NCI-H146 (cell line): ENCODE data around the gene CFAP57.
A peak's percentile ranks its signal among the peaks of the same experiment; 100 is the strongest.
"Not testable (repeated sequence)": the region's sequence is repeated elsewhere in the genome, so short reads cannot be mapped to it uniquely, and the experiment has no call there.

Experiments
- DNase-seq: peaks from one replicate; lab custom pipeline; 2025; lab: John Stamatoyannopoulos, UW

The CFAP57 gene

GRCh38 chr1:43174873-43175272, 2.7 kb downstream of the CFAP57 start:
- DNase-seq: no peak

DNA sequence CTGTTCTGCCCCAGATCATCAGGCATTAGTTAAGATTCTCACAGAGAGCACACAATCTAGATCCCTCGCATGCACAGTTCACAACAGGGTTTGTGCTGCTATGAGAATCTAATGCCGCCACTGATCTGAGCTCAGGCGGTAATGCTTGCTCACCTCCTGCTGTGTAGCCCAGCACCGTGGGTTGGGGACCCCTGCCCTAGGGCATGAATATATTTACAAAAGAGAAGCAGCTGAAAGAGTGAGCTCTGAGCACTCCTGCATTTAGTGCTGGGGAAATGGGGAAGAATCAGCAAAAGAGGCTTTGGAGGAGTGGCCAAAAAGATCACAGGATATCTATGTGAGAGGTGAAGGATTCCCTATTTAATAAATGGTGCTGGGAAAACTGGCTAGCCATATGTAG, 5.6 kb downstream of the CFAP57 start:
- peak; percentile 35 for DNase-seq

DNA sequence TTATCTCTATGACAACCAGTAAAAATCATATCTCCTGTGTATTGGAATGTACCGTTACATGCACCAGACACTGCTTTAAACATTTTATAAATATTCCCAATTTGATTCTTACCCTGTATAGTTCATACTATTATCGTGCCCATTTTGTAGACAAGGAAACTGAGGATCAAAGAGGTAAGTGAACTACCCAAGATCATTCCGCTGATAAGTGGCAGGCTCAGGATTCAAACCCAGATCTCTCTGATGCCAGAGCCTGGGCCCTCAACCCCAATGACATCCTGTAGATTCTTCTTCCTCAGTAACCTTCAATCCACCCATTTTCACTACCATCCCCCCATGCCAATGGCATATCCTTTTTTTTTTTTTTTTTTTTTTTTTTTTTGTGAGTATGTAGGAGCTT, 12.3 kb downstream of the CFAP57 start:
- no peak for DNase-seq

- DNase-seq: no peak
Measured at GRCh38 chr1:43184995-43185394, 12.9 kb downstream of the CFAP57 start.

DNA sequence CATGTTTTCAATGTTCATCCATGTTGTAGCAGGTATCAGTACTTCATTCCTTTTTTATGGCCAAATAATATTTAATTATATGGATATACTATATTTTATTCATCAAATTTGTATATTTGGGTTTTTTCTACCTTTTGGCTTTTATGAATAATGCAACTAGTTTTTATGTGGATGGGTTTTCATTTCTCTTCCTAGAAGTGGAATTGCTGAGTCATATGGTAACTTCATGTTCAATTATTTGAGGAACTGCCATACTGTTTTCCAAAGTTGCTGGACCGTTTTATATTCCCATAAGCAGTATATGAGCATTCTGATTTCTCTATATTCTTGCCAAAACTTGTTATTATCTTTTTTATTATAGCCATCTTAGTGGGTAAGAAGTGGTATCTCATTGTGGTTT, 16.0 kb downstream of the CFAP57 start:
- no peak for DNase-seq

DNA sequence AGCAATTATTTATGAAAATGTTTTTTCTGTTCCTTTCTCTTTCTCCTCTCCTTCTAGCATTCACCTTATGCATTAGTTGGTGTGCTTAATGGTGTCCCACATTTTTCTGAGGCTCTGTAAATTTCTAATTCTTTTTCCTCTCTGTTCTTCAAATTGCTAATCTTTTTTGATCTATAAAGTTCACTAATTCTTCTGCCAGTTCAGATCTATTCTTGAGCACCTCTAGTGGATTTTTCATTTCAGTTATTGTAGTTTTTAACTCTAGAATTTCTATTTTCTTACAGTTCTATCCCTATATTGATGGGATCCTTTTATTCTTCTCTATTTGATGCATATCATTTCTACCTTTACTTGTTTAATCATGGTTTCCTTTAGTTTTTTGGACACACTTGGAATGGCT, 22.4 kb downstream of the CFAP57 start:
- no peak for DNase-seq

DNA sequence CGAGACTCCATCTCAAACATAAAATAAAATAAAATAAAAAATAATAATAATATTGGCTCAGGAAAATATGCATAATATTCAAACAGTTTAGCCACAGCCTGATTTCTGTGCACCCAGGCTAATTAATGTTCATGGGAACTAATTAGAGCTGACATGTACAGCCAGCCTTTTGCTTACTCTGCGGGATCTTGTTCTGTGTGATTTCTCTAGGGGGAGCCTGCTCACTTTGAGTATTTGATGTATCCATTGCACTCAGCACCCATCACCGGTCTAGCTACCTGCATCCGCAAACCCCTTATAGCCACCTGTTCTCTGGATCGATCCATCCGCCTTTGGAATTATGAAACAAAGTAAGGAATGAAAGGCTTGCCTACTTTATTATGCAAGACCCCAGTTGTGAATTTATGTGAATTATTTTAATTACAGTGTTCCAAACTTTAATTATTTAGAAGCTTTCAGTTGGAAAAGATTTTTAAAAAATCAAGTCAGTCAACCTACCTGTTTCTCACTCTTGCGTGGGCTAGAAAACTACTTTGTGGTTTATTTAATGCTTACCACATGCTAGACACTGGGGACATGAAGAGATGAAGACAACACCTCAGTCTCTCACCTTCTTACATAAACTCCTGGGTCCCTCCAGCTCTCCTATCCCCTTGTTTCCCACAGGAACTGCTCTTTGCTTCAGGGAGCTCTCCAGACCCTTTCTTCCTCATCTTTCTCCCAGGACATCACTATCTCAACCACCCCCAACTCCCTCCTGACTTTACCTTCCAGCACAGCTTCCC, 25.4 kb downstream of the CFAP57 start:
- peak; percentile 14 for DNase-seq

DNA sequence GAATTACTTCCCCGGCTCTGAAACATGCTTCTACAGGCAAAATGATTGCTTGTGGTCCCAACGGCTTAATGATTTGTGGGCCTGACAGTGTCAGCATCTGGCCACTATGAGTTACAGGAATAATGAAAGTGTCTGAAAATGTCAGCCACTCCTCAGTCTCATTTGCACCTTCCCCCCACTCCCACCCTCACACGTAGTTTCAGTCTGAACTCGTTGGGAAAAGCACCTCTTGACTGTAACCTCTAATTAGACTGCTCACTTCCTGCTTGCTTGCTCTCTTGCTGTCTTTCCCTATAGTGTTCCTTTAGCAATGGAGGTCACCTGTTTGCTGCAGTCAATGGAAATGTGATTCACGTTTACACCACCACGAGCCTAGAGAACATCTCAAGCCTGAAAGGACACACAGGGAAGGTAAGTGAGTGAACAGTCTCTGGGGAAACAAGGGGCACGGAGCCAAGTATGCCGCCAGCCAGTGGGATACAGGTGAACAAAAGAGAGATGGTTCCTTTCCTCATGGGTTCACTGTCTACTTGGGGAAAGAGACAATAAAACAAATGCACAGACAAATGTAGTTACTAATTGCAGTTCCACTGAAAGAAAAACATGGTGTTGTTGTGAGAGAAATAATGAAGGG, 27.1 kb downstream of the CFAP57 start:
- peak; percentile 9 for DNase-seq

DNA sequence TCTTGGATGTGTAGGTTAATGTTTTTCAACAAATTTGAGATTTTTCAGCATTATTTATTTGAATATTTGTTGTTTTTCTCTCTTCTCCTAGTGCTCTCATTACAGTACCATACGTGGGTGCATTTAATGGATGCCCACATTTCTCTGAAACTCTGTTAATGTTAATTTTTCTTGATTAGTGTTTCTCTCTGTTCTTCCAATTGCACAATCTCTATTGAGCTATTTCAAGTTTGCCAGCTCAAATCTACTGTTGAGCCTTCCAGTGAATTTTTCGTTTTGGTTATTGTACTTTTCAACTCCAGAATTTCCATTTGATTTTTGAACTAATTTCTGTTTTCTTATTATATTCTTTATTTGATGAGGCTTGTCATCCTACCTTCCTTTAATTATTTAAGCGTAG, 31.7 kb downstream of the CFAP57 start:
- no peak for DNase-seq

DNA sequence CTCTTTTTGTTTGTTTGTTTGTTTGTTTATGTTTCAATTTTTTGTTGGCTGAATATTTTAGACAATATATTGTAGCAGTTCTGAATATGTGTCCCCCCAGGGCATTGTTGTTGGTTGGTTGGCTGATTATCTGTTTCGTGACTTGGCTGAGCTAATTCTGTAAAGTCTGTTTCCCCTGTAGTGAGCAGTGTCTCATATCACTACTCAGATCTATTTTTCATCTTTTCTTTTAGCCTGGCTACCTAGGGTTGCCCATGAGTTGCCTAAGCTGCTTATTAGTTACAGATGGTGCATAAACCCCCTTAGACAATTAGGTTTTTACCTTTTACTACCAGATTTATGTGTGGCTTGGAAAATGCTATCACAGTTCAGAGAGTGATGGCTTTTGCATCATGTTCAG, 32.3 kb downstream of the CFAP57 start:
- no peak for DNase-seq

- no peak for DNase-seq
Measured at GRCh38 chr1:43205671-43206070, 33.5 kb downstream of the CFAP57 start.

- no peak for DNase-seq
Measured at GRCh38 chr1:43206600-43207228, 34.6 kb downstream of the CFAP57 start.

GRCh38 chr1:43207229-43207853, 35.2 kb downstream of the CFAP57 start:
- no peak for DNase-seq

DNA sequence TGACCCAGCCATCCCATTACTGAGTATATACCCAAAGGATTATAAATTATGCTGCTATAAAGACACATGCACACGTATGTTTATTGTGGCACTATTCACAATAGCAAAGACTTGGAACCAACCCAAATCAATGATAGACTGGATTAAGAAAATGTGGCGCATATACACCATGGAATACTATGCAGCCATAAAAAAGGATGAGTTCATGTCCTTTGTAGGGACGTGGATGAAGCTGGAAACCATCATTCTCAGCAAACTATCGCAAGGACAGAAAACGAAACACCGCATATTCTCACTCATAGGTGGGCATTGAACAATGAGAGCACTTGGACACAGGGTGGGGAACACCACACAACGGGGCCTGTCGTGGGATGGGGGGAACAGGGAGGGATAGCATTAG, 36.1 kb downstream of the CFAP57 start:
- not testable (repeated sequence) for DNase-seq

GRCh38 chr1:43214501-43215444, 42.6 kb downstream of the CFAP57 start:
- DNase-seq: no peak

- no peak for DNase-seq
Measured at GRCh38 chr1:43217747-43218146, 45.6 kb downstream of the CFAP57 start.

GRCh38 chr1:43220905-43221778, 49.0 kb downstream of the CFAP57 start:
- no peak for DNase-seq

GRCh38 chr1:43221797-43222196, 49.7 kb downstream of the CFAP57 start:
- no peak for DNase-seq

DNA sequence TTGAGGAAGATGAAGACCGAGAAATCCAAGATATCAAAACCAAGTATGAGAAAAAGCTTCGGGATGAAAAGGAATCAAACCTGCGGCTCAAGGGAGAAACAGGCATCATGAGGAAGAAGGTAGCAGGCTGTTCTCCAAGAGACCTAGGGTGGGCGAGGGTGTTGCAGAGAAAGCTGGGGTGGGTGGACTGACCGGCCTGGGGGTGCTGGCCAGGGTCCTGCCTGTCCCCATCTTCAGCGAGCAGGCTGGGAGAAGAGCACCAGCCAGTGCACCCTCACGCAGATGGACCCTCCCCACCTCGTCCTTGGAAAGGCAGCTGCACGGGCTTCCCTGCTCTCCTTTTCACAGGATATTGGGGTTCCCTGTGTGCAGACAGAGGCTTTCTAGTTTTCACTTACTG, 50.7 kb downstream of the CFAP57 start:
- DNase-seq: no peak

DNA sequence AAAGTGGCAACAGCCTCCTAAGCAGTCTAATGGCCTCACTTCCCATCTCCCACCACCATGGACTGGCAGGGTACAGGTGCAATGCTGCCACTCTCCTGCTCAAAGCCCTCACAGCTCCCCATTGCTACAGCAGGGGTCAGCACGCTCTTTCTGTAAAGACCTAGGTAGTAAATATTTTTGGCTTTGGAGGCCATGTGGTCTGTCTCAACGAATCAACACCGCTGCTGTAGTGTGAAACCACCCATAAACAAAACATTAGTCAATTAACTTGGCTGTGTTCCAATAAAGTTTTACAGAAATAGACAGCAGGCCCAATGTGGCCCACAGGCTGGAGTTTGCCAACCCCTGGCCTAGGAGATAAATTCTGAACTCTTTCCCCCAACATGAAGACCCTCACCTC, 53.0 kb downstream of the CFAP57 start:
- DNase-seq: no peak
